Endothelial cell of umbilical vein (primary cell): ENCODE data around the gene MAN1A2. TPM values are rescaled to one million over a fixed set of nuclear protein-coding genes. Genes with fewer than 3 reads are reported as not detected.

Experiments
- BruUV-seq: library from RNA; stranded (reverse); fragments of 400-500 nt; replicated peaks from 2 replicates; lab custom pipeline; 2021; lab: Mats Ljungman, UMichigan
- CTCF ChIA-PET: fragments of 300-600, 350-600 bp; sonication (Branson Sonifier 250); formaldehyde crosslinking; loops from one replicate; lab custom pipeline; 2021; ENCODE audit warnings: antibody characterized with exemption, inconsistent platforms; lab: Charles Lee
- POLR2A ChIA-PET: fragments of 300-600, 350-600 bp; sonication (Branson Sonifier 250); formaldehyde crosslinking; loops from one replicate; lab custom pipeline; 2021; ENCODE audit warnings: antibody characterized with exemption, inconsistent platforms; lab: Charles Lee
- DNase-seq: peaks from one replicate; pipeline ENCODE4 v3.0.0-alpha.2; 2011; ENCODE audit warnings: low read depth, low spot score
- FAIRE-seq: peaks from 2 replicates; lab custom pipeline; 2011; peaks lifted over from hg19 to GRCh38; lab: Jason Lieb, UNC
- H2AFZ ChIP-seq: 2 replicates; pipeline ENCODE4 v1.6.0; 2012; ENCODE audit warnings: low read depth, low read length, control low read depth, inconsistent platforms
- H3K27ac ChIP-seq: 2 replicates; pipeline ENCODE4 v1.5.1; 2011; ENCODE audit warnings: low read depth, mild to moderate bottlenecking, control low read depth, low read length, moderate library complexity; ENCODE audit not compliant: insufficient read depth
- H3K27me3 ChIP-seq, 2 experiments: 2 replicates each; pipeline versions ENCODE4 v1.6.0 to v1.6.1; 2011; ENCODE audit warnings: low read length in 2 of 2, mixed read lengths in 1 of 2; ENCODE audit not compliant: control insufficient read depth in 2 of 2, insufficient read depth in 2 of 2
- H3K36me3 ChIP-seq, 2 experiments: 2 replicates in 1 of 2; 3 replicates in 1 of 2; pipeline ENCODE4 v1.5.1; 2011; ENCODE audit warnings: low read length in 2 of 2, mild to moderate bottlenecking in 1 of 2, moderate library complexity in 1 of 2; ENCODE audit not compliant: control insufficient read depth in 2 of 2, insufficient read depth in 2 of 2; ENCODE audit errors: extremely low read depth in 1 of 2
- H3K4me1 ChIP-seq: 3 replicates; pipeline ENCODE4 v1.5.1; 2011; ENCODE audit warnings: mild to moderate bottlenecking, low read length; ENCODE audit not compliant: control insufficient read depth, insufficient read depth; ENCODE audit errors: extremely low read depth
- H3K4me2 ChIP-seq: 2 replicates; pipeline ENCODE4 v1.6.1; 2011; ENCODE audit warnings: low read length, control low read depth, mixed read lengths; ENCODE audit not compliant: insufficient read depth
- H3K4me3 ChIP-seq, 3 experiments: fragments of 200-600 bp in 1 of 3; sonication (generic), shearing (Covaris generic) in 1 of 3; replicated peaks in 1 of 3; 2 replicates each; pipeline ENCODE4 v1.5.1; 2011 to 2016; ENCODE audit warnings: control low read depth in 3 of 3, low read length in 3 of 3, mild to moderate bottlenecking in 2 of 3, inconsistent platforms in 1 of 3, low read depth in 1 of 3, moderate library complexity in 1 of 3; ENCODE audit not compliant: insufficient read depth in 1 of 3
- H3K79me2 ChIP-seq: 2 replicates; pipeline ENCODE4 v1.6.0; 2012; ENCODE audit warnings: low read length, inconsistent platforms; ENCODE audit not compliant: control insufficient read depth, insufficient read depth
- H3K9ac ChIP-seq: replicated peaks from 2 replicates; pipeline ENCODE3; 2011; ENCODE audit warnings: low read length, control low read depth; ENCODE audit not compliant: insufficient read depth; ENCODE audit errors: extremely low read depth
- H3K9me1 ChIP-seq: replicated peaks from 3 replicates; pipeline ENCODE4 v1.6.0; 2011; ENCODE audit warnings: mild to moderate bottlenecking, low read length; ENCODE audit not compliant: control insufficient read depth, insufficient read depth; ENCODE audit errors: extremely low read depth
- H3K9me3 ChIP-seq: replicated peaks from 2 replicates; pipeline ENCODE4 v1.5.1; 2012; ENCODE audit warnings: low read length, inconsistent platforms; ENCODE audit not compliant: control insufficient read depth, insufficient read depth
- H4K20me1 ChIP-seq: replicated peaks from 2 replicates; pipeline ENCODE3; 2011; ENCODE audit warnings: mild to moderate bottlenecking, low read length; ENCODE audit not compliant: control insufficient read depth, insufficient read depth; ENCODE audit errors: extremely low read depth
- EZH2 ChIP-seq: IDR thresholded peaks from 2 replicates; pipeline ENCODE4 v1.6.1; 2012; ENCODE audit warnings: borderline replicate concordance, low read depth, mild to moderate bottlenecking, moderate library complexity, low read length, inconsistent platforms; ENCODE audit not compliant: severe bottlenecking
- FOS ChIP-seq: IDR thresholded peaks from 2 replicates; pipeline ENCODE4 v1.6.1; 2011; ENCODE audit warnings: mild to moderate bottlenecking, low read length, moderate library complexity, borderline replicate concordance; ENCODE audit not compliant: insufficient read depth
- GATA2 ChIP-seq: IDR thresholded peaks from 2 replicates; pipeline ENCODE4 v1.7.0; 2011; ENCODE audit warnings: low read depth, mild to moderate bottlenecking, moderate library complexity, mixed read lengths, low read length; ENCODE audit not compliant: insufficient read length, insufficient read depth
- JUN ChIP-seq: IDR thresholded peaks from 2 replicates; pipeline ENCODE4 v1.6.1; 2011; ENCODE audit warnings: borderline replicate concordance, low read depth; ENCODE audit not compliant: insufficient read length, insufficient read depth
- MYC ChIP-seq: IDR thresholded peaks from one replicate; pipeline ENCODE4 v1.6.1; 2011; ENCODE audit warnings: mild to moderate bottlenecking, low read depth, low read length
- POLR2A ChIP-seq: IDR thresholded peaks from 2 replicates; pipeline ENCODE4 v1.6.1; 2012; ENCODE audit warnings: low read depth, mild to moderate bottlenecking, control low read depth, low read length
- POLR2AphosphoS5 ChIP-seq: IDR thresholded peaks from 2 replicates; pipeline ENCODE4 v1.6.1; 2012; ENCODE audit warnings: low read depth, mild to moderate bottlenecking, control low read depth, low read length, moderate library complexity; ENCODE audit not compliant: insufficient read depth
- dilution Hi-C: fragments of 300-500 bp; cut with MboI; formaldehyde crosslinking; loops from one replicate; pipeline ENCODE4 v1.15.0; 2019; ENCODE audit warnings: low sequenced_read_pairs; ENCODE audit not compliant: extremely low pct_ligation_motif_present
- intact Hi-C: fragments of 100-400 bp; cut with micrococcal nuclease; formaldehyde crosslinking; loops from one replicate; pipeline ENCODE4 v1.10.0; 2022
- polyA plus RNA-seq, 4 experiments: library from polyadenylated mRNA; depleted of rRNA in 3 of 4; stranded (reverse) in 3 of 4; unstranded in 1 of 4; fragments of >200 nt; gene quantifications; 2 replicates each; pipeline versions ENCODE4 v1.2.1 to v1.2.3, GENCODE V29; 2011 to 2012; ENCODE audit warnings: missing spikeins in 1 of 4
- total RNA-seq: library from RNA; stranded (reverse); gene quantifications from 2 replicates; pipeline ENCODE4 v1.2.3, GENCODE V29; 2021
- TF ChIP-seq, protein P1 (sequence below): IDR thresholded peaks from 2 replicates; pipeline ENCODE4 v1.6.1; 2011; ENCODE audit not compliant: insufficient read depth, insufficient read length
- TF ChIP-seq, protein P2 (sequence below), 2 donors: IDR thresholded peaks; 1 replicate in 1 of 2; 2 replicates in 1 of 2; pipeline ENCODE4 v1.5.1; 2011; ENCODE audit warnings: low read length in 2 of 2, mild to moderate bottlenecking in 2 of 2, moderate library complexity in 2 of 2, control low read depth in 1 of 2, inconsistent platforms in 1 of 2, low read depth in 1 of 2; ENCODE audit not compliant: insufficient read depth in 1 of 2; ENCODE audit errors: extremely low read depth in 1 of 2

MAN1A2 gene
- total and polyA plus RNA-seq, 2 donors (not counting 3 experiments of a cell fraction or from before 2014, with no cell fraction given): 13.5 to 36.2 TPM

GRCh38 chr1:117346206-117346928, 20.9 kb upstream of the MAN1A2 start:
- no TSS peak for BruUV-seq
- FAIRE-seq (no peak), DNase-seq (no peak)
- dilution Hi-C loops: no loop called here
- Histone ChIP-seq H3K27me3 (peaks cover 2 to 10% of the 10 kb centered on the region in 2 experiments), H3K36me3 (no peaks in the 10 kb centered on the region), H3K27ac (no peak overlapping the region), H3K9ac (no peak overlapping the region), H3K4me1 (no peaks in the 10 kb centered on the region), H3K9me3 (no peaks in the 10 kb centered on the region), H3K9me1 (no peaks in the 10 kb centered on the region), H3K79me2 (no peaks in the 10 kb centered on the region), H3K4me2 (no peak overlapping the region), H4K20me1 (no peaks in the 10 kb centered on the region), H2AFZ (no peak overlapping the region), H3K4me3 (no peak overlapping the region)
- ChIA-PET POLR2A (no interaction called here), CTCF (no interaction called here)
- TF ChIP-seq, protein P1, sequence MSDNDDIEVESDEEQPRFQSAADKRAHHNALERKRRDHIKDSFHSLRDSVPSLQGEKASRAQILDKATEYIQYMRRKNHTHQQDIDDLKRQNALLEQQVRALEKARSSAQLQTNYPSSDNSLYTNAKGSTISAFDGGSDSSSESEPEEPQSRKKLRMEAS: no peak
- TF ChIP-seq GATA2 (no peak), JUN (no peak), POLR2AphosphoS5 (no peak)
- intact Hi-C loops: no loop called here

- intact Hi-C loops: no loop called here
- peaks cover 2 to 8% of the 10 kb centered on the region in 2 experiments for H3K27me3 ChIP-seq
- H4K20me1 ChIP-seq: no peaks in the 10 kb centered on the region
- H3K4me1 ChIP-seq: no peaks in the 10 kb centered on the region
- no peaks in the 10 kb centered on the region for H3K9me1 ChIP-seq
- H3K79me2 ChIP-seq: no peaks in the 10 kb centered on the region
- no peak overlapping the region for H3K9ac ChIP-seq
- no peak overlapping the region for H3K4me2 ChIP-seq
- no peak overlapping the region for H2AFZ ChIP-seq
- DNase-seq (no peak), FAIRE-seq (no peak)
- H3K36me3 ChIP-seq: no peaks in the 10 kb centered on the region
- ChIA-PET POLR2A (no interaction called here), CTCF (interaction anchor here (0.6 kb wide), 1 partner anchor 401 kb away, joined by 3 read pairs; no protein-coding TSS in a partner anchor)
- no peak overlapping the region for H3K4me3 ChIP-seq
- BruUV-seq: no TSS peak
- no peaks in the 10 kb centered on the region for H3K9me3 ChIP-seq
- H3K27ac ChIP-seq: no peak overlapping the region
- dilution Hi-C loops: no loop called here
- TF ChIP-seq MYC (no peak), POLR2A (no peak), EZH2 (no peak), FOS (no peak), POLR2AphosphoS5 (no peak), JUN (no peak), GATA2 (no peak)
- TF ChIP-seq, protein P2, sequence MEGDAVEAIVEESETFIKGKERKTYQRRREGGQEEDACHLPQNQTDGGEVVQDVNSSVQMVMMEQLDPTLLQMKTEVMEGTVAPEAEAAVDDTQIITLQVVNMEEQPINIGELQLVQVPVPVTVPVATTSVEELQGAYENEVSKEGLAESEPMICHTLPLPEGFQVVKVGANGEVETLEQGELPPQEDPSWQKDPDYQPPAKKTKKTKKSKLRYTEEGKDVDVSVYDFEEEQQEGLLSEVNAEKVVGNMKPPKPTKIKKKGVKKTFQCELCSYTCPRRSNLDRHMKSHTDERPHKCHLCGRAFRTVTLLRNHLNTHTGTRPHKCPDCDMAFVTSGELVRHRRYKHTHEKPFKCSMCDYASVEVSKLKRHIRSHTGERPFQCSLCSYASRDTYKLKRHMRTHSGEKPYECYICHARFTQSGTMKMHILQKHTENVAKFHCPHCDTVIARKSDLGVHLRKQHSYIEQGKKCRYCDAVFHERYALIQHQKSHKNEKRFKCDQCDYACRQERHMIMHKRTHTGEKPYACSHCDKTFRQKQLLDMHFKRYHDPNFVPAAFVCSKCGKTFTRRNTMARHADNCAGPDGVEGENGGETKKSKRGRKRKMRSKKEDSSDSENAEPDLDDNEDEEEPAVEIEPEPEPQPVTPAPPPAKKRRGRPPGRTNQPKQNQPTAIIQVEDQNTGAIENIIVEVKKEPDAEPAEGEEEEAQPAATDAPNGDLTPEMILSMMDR (IDR thresholded peaks at IDR 0.05; ENCODE audit: extremely low read depth in 1 of 2, insufficient read depth in 1 of 2, low read depth in 1 of 2, low read length in 2 of 2): no peak
- TF ChIP-seq, protein P1: no peak
Measured at GRCh38 chr1:117347907-117348306, 19.3 kb upstream of the MAN1A2 start.
